ENCODE measurements around the gene SMNDC1.
"Not testable (repeated sequence)": the region's sequence is repeated elsewhere in the genome, so short reads cannot be mapped to it uniquely, and the experiment has no call there.

The SMNDC1 gene

DNA sequence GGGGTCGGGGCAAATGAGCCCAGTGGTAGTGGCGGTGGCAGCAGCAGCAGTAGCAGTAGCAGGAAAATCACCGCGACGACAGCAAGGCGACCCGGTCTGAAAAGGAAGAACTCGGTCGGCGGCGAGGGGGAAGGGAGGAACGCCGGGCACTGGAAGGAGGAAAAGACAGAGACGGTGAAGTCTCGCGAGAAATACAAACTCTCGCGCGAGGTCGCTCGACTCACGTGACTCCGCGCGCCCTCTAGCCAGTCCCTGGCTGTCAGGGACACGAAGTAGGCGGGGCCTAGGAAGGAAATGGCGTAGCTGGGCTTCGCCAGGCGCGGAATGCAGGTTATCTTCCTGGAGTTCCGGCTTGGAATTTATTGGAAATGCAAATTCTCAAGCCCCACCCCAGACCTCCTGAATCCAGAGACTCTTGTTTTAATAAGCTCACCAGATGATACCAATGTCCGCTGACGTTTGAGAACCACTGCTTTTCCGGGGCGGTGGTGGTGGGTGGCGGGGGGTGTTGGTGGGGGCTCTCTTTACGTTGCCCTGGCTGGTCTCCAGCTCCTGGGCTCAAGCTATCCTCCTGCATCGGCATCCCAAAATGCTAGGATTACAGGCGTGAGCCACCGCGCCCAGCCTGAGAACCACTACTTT lies at the start of gene SMNDC1:
Gene SMNDC1, minus strand, starts transcription at position 141 of the 642 bp plus-strand sequence. CDS start 1,333 bp downstream, outside the sequence.
- peak; percentile 92 to 97 for DNase-seq (ENCODE audit: low read depth in 2 of 2)

GRCh38 chr10:110354322-110354766 lies 49.6 kb upstream of the SMNDC1 start:
- peak; percentile 39 to 69 for DNase-seq (ENCODE audit: low read depth in 2 of 2)

- DNase-seq (ENCODE audit: low read depth in 2 of 2) = peak in 1 of 2 donors; percentile 15
Measured at GRCh38 chr10:110353244-110354119, 48.8 kb upstream of the SMNDC1 start.

DNA sequence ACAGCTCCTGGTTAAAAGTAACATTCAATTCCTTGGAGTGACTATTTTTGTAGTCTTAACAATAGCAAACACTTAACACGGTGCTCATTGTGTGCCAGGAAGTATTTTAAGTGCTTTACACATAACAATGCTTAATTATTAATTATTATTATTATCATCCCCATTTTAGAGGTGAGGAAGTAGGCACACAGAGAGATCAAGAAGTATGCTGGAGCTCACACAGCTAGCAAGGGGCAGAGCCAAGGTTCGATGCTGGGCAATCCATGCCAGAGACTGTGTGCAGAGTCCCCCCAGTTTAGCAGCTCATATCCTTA lies 48.2 kb upstream of the SMNDC1 start:
- DNase-seq (ENCODE audit: low read depth in 2 of 2) = no peak

DNA sequence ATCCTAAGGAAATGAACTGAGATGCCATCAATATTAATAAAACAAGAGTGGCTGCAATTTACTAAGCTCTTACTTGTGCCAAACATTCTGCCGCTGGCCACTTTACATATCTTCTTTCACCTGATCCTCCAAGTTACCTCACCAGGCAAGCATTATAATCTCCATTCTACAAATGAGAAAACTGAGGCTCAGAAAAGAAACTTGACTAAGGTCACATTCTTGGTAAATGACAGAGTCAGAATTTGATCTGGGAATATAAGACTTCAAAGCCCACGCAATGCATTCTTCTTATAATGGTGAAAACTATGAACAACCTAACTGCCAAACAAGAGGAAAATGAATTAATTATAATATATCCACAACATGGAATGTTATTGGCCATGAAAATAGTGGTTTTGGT lies 46.1 kb upstream of the SMNDC1 start:
- no peak for DNase-seq (ENCODE audit: low read depth in 2 of 2)

DNA sequence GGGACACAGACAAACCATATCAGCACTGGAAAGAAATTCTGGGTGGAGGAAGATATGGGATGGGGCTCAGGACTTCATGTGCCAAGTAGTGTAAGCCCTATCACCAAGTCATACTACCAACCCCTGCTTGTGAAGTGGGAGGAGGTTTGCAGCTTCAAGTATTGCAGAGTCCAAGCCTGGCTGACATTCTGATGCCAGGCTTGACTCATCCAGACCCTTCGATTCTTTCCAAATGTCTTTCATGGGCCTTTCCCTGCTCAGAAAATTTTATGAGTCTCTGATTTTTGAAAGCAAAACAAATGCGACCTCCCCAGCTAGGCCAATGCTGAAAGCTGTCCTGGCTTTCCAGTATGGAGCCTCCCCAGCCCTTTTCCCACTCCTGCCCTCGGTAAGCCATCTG lies 45.1 kb upstream of the SMNDC1 start:
- no peak for DNase-seq (ENCODE audit: low read depth in 2 of 2)

- no peak for DNase-seq (ENCODE audit: low read depth in 2 of 2)
Measured at GRCh38 chr10:110349386-110349785, 44.7 kb upstream of the SMNDC1 start.

- no peak for DNase-seq (ENCODE audit: low read depth in 2 of 2)
Measured at GRCh38 chr10:110348336-110348735, 43.6 kb upstream of the SMNDC1 start.

DNA sequence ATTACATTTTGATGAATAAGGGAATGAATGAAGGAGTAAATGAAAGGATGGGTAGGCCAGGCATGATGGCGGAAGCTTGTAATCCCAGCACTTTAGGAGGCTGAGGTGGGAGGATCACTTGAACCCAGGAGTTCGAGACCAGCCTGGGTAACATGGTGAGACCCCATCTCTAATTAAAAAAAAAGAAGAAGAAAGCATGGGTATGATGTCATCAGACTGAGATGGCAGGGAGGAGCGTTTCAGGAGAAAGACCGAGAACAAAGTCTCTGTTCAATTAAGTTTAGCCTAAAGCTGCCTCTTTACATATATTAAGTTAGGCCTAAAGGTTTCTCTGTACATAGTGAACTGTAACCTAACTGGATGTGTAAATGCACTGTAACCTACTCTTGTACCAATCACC lies 42.2 kb upstream of the SMNDC1 start:
- no peak for DNase-seq (ENCODE audit: low read depth in 2 of 2)

DNA sequence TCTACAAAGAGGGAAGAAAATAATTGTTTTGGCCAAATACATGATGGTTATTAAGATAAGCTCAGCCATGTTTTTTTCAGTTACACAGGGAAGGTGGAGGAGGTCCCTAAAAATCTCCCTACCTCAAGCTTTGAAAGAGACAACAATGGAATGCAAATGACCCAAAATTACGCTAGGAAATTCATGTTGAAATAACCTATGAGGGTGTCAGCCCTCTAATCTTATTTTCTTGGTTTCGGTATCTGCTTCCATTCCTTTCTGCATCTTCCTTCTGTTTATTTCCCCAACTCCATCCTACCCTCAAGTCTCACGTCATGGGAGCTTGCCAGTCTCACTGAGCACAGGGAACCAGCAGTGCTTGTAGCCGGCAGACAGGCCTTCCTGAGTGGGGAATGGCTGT lies 40.6 kb upstream of the SMNDC1 start:
- no peak for DNase-seq (ENCODE audit: low read depth in 2 of 2)

DNA sequence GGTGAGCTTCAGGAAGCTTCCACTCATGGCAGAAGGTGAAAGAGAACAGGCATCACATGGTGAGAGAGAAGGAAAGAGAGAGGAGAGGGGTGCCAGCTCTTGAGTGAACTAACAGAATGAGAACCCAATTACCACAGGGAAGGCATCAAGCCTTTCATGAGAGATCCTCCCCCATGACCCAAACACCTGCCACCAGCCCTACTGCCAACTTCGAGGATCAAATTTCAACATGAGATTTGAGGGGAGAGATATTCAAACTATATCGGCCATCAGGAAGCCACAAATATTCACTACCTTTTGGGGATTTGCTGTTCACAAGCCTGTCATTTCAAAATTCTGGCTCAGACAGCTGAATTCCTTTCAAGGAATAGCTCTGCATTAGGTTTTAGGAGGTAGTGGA lies 39.9 kb upstream of the SMNDC1 start:
- no peak for DNase-seq (ENCODE audit: low read depth in 2 of 2)

- DNase-seq (ENCODE audit: low read depth in 2 of 2) = no peak
Measured at GRCh38 chr10:110343947-110344346, 39.2 kb upstream of the SMNDC1 start.

DNA sequence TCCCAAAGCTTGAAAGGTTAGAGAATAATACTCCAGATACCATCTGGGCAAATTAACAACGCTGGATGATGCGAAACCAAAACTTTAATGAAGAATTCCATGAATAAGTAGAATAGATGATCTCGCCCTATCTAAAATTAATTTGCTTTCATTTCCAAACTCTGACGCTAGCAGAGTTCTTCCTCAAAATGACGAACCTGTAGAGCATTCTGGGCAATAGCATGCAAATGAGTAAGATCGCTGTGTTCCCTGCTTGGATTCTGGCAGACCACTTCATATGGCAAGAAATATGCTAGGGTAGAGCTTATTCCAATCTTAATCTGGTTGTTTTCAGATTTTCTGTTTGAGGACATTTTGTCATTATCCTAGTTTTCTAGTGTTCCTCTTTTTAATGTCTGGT lies 36.1 kb upstream of the SMNDC1 start:
- DNase-seq (ENCODE audit: low read depth in 2 of 2) = no peak

DNA sequence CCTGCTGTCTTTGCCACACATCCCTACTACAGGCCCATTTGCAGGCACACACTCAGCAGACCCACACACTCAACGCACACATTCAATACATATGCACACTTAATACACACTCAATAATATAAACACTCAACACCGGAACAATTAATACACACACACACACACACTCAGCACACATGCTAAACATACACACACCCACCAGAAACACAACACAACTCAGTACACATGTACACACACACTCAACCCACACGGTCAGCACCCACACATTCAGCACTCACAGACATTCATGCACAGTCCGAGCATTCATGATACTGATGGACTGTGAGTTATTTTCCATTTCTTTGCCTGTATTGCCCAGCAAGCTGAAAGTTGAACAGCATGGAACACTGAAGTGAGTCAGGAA lies 35.4 kb upstream of the SMNDC1 start:
- DNase-seq (ENCODE audit: low read depth in 2 of 2) = no peak

GRCh38 chr10:110337906-110338305 lies 33.2 kb upstream of the SMNDC1 start:
- no peak for DNase-seq (ENCODE audit: low read depth in 2 of 2)

- DNase-seq (ENCODE audit: low read depth in 2 of 2) = no peak
Measured at GRCh38 chr10:110337401-110337800, 32.7 kb upstream of the SMNDC1 start.

DNA sequence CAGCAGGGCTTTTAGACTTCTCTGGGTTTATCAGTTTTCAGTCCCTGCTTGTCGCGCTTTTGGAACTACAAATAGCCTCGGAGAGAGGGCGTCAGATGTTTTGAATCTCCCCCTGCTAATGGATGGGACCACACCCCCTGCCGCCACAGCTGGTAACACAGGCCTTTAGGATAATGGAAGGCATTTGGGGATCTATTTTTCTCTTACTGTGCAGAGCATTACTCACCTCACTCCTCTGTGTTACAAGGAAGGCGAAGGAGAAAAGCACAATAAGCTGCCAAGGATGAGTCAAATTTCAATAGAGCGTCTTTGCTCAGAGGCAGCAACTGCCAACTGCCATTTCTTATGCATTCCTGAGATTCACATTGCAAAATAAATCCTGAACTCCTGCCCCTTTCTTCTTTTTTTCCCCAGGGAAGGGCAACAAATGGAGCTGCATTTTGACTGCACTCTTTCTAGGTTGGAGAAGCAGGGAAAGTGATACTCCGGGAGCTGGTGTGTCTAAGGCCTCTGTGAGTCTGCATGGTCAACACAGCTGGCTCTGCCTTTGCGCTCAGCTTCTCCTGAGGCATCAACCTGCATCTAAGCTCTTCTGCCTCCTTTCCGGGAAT lies 31.5 kb upstream of the SMNDC1 start:
- DNase-seq (ENCODE audit: low read depth in 2 of 2) = no peak

DNA sequence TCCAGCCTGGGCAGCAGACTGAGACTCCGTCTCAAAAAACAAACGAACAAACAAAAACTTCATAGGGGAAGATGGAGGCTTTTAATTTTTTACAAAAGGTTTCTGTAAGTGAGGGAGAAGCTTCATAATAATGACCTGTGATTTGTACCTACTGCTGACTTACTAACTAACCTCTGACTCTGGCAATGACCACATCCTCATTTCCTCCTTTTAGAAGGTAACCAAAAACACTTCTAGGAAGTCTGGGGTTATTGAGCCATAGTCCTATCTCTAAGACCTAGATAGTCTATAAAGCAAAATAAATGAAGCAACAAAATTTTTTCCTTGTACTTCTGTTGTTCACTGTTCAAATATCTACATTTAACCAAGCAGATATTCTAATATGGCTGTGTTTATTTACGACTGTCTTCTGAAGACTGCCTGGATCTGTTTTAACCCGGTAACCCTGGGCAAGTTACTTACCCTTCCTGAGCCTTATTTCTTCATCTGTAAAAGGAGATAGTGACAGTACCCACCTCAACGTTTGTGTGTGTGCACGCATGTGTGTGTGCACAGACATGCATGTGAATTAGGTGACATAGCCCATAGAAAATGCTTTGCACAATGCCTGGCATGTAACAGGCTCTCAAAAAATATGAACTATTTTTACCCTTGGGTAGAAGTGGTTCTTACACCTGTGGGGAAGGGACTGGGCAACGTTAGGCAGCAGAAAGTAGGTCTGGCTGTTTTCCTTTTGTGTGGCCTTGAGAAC lies 30.8 kb upstream of the SMNDC1 start:
- DNase-seq (ENCODE audit: low read depth in 2 of 2) = no peak

GRCh38 chr10:110334061-110334656 lies 29.4 kb upstream of the SMNDC1 start:
- DNase-seq (ENCODE audit: low read depth in 2 of 2) = no peak

DNA sequence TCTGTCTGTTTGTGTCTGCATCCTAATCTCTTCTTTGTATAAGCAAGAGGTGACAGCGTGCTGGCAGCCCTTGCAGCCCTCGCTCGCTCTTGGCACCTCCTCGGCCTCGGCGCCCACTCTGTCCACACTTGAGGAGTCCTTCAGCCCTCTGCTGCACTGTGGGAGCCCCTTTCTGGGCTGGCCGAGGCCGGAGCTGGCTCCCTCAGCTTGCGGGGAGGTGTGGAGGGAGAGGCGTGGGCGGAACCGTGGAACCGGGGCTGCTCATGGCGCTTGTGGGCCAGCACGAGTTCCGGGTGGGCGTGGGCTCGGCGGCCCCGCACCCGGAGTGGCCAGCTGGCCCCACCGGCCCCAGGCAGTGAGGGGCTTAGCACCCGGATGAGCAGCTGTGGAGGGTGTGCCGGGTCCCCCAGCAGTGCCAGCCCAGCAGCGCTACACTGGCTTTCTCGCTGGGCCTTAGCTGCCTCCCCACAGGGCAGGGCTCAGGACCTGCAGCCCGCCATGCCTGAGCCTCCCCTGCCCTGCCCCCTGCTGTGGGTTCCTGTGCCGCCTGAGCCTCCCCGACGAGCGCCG lies 26.6 kb upstream of the SMNDC1 start:
- not testable (repeated sequence) for DNase-seq (ENCODE audit: low read depth in 2 of 2)

- no peak for DNase-seq (ENCODE audit: low read depth in 2 of 2)
Measured at GRCh38 chr10:110330675-110331074, 26.0 kb upstream of the SMNDC1 start.
